Measurements from ENCODE around the gene HOXB3. TPM values are rescaled to one million over a fixed set of nuclear protein-coding genes. Genes with fewer than 3 reads are reported as not detected.
A peak's percentile ranks its signal among the peaks of the same experiment; 100 is the strongest.

HOXB3 gene
- total RNA-seq, 4 donors from 2014 or later = 1.3 to 5.5 (median 2.2) TPM

DNA sequence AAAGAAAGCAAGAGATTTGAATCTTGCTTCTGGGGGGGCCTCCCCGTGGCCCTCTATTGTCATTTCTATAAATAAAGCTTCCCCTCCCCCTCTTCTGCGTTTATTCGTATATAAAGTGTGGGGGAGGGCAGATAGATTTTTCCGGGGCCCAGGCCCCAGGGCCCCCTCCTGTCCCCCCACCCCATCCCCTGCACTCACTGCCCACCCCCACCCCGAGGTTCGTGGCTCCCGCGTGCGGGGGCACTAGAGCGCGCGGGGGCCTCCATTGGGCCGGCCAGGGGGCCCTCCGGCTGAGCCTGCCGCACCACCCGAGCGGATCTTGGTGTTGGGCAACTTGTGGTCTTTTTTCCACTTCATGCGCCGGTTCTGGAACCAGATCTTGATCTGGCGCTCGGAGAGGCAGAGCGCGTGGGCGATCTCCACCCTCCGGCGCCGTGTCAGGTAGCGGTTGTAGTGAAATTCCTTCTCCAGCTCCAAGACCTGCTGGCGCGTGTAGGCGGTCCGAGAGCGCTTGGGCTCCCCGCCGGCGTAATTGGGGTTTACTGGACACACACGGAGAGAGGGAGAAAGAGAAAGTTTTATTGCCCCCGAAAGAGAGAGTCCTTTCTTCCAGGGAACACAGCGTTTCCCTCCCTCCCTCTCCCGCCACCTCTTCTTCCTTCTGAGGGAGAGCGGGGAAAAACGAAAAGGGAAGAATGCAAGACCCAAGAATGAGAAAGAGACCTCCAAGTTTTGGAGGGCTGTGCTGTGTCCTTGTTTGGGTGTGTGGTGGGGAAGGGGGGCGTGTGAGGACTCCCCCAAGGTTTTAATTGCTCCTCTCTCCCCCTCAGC, 13.3 kb downstream of the HOXB3 start:
- peak overlapping the region; percentile 40 to 83 (median 76) for H3K27ac ChIP-seq
- peaks cover 31 to 71% (median 67%) of the 10 kb centered on the region in 3 donors for H3K27me3 ChIP-seq
- H3K4me3 ChIP-seq = peak overlapping the region; percentile 53 to 67 (median 62)
- ATAC-seq (no peak), DNase-seq (no peak)
- TF ChIP-seq, protein P1, sequence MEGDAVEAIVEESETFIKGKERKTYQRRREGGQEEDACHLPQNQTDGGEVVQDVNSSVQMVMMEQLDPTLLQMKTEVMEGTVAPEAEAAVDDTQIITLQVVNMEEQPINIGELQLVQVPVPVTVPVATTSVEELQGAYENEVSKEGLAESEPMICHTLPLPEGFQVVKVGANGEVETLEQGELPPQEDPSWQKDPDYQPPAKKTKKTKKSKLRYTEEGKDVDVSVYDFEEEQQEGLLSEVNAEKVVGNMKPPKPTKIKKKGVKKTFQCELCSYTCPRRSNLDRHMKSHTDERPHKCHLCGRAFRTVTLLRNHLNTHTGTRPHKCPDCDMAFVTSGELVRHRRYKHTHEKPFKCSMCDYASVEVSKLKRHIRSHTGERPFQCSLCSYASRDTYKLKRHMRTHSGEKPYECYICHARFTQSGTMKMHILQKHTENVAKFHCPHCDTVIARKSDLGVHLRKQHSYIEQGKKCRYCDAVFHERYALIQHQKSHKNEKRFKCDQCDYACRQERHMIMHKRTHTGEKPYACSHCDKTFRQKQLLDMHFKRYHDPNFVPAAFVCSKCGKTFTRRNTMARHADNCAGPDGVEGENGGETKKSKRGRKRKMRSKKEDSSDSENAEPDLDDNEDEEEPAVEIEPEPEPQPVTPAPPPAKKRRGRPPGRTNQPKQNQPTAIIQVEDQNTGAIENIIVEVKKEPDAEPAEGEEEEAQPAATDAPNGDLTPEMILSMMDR (IDR thresholded peaks at IDR 0.05 in 4 of 5, conservative IDR thresholded peaks at IDR 0.05 in 1 of 5) = no peak
- no peak for TF ChIP-seq POLR2A (IDR thresholded peaks at IDR 0.05)
- intact Hi-C loops (cut with DNase I; ENCODE audit: low total_unique reads) (no loop called here), in situ Hi-C loops (cut with MboI; ENCODE audit: low sequenced_read_pairs in 4 of 4) (no loop called here)
- H3K36me3 ChIP-seq = no peaks in the 10 kb centered on the region
- no peaks in the 10 kb centered on the region for H3K9me3 ChIP-seq
- H3K4me1 ChIP-seq = peaks cover 5 to 10% of the 10 kb centered on the region in 2 donors

DNA sequence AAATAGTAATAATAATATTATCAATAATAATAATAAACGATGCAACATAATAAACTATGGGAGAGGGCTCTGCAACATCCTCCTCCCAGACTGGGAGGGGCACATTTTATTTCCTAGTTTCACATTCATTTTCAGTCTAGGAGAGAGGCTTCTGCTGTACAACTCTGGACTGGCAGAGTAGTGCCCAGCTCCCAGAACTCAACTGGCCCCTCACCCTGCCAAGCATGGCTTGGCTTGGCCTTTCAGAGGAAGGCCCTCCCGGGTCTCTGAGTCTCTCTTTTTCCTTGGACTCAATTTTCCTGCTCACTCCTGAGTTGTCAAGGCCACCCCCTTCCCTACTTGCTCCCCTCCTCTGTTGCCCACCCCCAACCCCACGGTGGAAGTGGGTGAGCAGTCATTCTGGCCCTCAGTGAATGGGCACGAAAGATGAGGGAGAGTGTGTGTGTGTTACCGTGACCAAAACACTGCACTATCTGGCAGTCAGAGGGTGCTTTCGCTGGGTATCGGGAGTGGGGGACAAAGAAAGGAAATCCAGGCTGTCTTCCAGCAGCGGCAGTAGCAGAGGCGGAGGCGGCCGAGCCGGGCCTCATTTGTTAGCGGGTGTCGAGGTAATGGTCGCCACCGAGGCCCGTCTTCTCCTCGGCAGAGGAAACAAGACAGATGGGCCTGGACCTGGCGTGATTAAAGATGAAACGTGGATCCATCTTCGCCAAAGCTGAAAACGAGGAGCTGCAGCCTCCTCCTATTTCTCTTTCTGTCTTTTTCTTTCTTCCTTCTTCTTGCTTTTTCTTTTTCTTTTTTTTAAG, 14.2 kb downstream of the HOXB3 start:
- Histone ChIP-seq H3K9me3 (no peaks in the 10 kb centered on the region), H3K4me1 (peaks cover 5 to 11% of the 10 kb centered on the region in 2 donors), H3K4me3 (peak overlapping the region in 3 of 4 donors; percentile 60 to 67 (median 65)), H3K27me3 (peaks cover 30 to 64% (median 62%) of the 10 kb centered on the region in 3 donors), H3K27ac (peak overlapping the region; percentile 40 to 83 (median 76)), H3K36me3 (no peaks in the 10 kb centered on the region)
- in situ Hi-C loops (cut with MboI; ENCODE audit: low sequenced_read_pairs in 4 of 4) = no loop called here
- ATAC-seq (no peak), DNase-seq (no peak)
- TF ChIP-seq POLR2A (IDR thresholded peaks at IDR 0.05) = no peak
- TF ChIP-seq, protein P1 (IDR thresholded peaks at IDR 0.05 in 4 of 5, conservative IDR thresholded peaks at IDR 0.05 in 1 of 5) = no peak
- intact Hi-C loops (cut with DNase I; ENCODE audit: low total_unique reads) = no loop called here

DNA sequence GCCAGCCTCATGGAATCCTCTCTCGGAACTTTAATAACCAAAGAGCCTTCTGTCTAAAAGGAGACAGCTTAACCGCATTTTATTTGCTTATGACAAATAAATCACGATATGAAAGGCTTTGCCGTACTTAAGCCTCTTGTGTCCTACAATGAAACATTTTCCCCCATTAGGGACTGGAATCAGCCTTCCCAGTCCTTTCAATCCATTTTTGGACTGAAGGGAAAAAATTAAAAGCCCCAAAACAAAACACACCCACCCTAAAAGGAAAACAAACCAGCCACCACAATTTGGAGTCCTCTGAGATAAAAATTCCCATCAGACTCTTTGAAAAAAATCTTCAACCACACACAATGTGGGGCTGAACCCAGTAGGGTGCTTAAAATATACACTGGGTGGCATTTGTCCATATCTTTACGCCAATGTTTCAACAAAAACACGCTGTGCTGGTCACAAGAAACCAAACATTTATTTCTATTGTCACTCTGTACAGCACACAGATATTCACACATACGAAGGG, 14.9 kb downstream of the HOXB3 start:
- no peaks in the 10 kb centered on the region for H3K36me3 ChIP-seq
- peaks cover 32 to 62% (median 56%) of the 10 kb centered on the region in 3 donors for H3K27me3 ChIP-seq
- TF ChIP-seq, protein P1 (IDR thresholded peaks at IDR 0.05 in 4 of 5, conservative IDR thresholded peaks at IDR 0.05 in 1 of 5) = no peak
- TF ChIP-seq POLR2A (IDR thresholded peaks at IDR 0.05) = no peak
- in situ Hi-C loops (cut with MboI; ENCODE audit: low sequenced_read_pairs in 4 of 4) = no loop called here
- H3K4me3 ChIP-seq = no peak overlapping the region
- ATAC-seq (no peak), DNase-seq (no peak)
- intact Hi-C loops (cut with DNase I; ENCODE audit: low total_unique reads) = no loop called here
- H3K9me3 ChIP-seq = no peaks in the 10 kb centered on the region
- H3K4me1 ChIP-seq = peaks cover 5 to 11% of the 10 kb centered on the region in 2 donors
- H3K27ac ChIP-seq = peak overlapping the region in 1 of 4 donors; percentile 79

DNA sequence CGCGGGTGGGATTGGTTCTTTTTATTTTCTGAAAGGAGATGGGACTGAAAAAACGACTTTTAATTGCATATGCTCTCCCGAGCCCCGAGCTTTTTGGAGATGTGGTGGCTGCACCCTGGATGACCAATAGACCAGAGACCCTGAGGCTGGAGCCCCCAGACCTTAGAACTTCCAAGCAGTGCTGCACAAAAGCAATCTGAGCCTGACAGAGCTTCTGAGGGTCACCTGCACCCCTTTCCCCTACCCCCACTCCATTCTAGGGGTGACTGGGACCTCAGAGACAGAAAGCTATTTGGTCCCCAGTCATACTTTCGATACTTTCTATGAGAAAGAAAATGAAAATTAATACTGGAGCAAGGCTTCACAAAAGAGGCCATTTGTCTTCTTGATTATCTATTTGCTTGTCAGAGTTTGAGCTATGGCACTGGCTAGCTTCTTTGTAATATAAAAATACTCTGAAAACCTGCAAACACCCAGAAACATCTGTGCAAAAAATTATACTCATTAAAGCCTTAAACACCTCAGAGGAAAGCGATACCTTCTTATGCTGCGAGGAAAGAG, 15.5 kb downstream of the HOXB3 start:
- H3K27ac ChIP-seq = peak overlapping the region in 1 of 4 donors; percentile 79
- TF ChIP-seq, protein P1 (IDR thresholded peaks at IDR 0.05 in 4 of 5, conservative IDR thresholded peaks at IDR 0.05 in 1 of 5) = no peak
- no peak for TF ChIP-seq POLR2A (IDR thresholded peaks at IDR 0.05)
- H3K36me3 ChIP-seq = no peaks in the 10 kb centered on the region
- H3K4me1 ChIP-seq = peaks cover 5 to 15% of the 10 kb centered on the region in 2 donors
- in situ Hi-C loops (cut with MboI; ENCODE audit: low sequenced_read_pairs in 4 of 4) = no loop called here
- H3K27me3 ChIP-seq = peaks cover 34 to 61% (median 51%) of the 10 kb centered on the region in 3 donors
- H3K9me3 ChIP-seq = no peaks in the 10 kb centered on the region
- ATAC-seq (no peak), DNase-seq (no peak)
- intact Hi-C loops (cut with DNase I; ENCODE audit: low total_unique reads) = no loop called here
- no peak overlapping the region for H3K4me3 ChIP-seq

Data from gastrocnemius medialis (tissue), 4 donors.